Osteoblast (primary cell): ENCODE data around the gene SLC35D1. TPM values are rescaled to one million over a fixed set of nuclear protein-coding genes. Genes with fewer than 3 reads are reported as not detected.

Experiments used
- DNase-seq: peaks from one replicate; pipeline ENCODE4 v3.0.0; 2011; ENCODE audit warnings: low spot score, mixed read lengths; ENCODE audit not compliant: insufficient read length; ENCODE audit errors: missing footprints
- H2AFZ ChIP-seq: 2 replicates; pipeline ENCODE4 v1.6.0; 2011; ENCODE audit warnings: mild to moderate bottlenecking, low read length
- H3K27ac ChIP-seq: 2 replicates; pipeline ENCODE4 v1.5.1; 2011; ENCODE audit warnings: mild to moderate bottlenecking, low read depth, low read length, moderate library complexity
- H3K27me3 ChIP-seq: 2 replicates; pipeline ENCODE4 v1.6.0; 2012; ENCODE audit warnings: mild to moderate bottlenecking, control low read depth, inconsistent platforms, low read length, moderate library complexity; ENCODE audit not compliant: insufficient read depth
- H3K36me3 ChIP-seq: 2 replicates; pipeline ENCODE4 v1.5.1; 2011; ENCODE audit warnings: mild to moderate bottlenecking, low read length, control low read depth, moderate library complexity; ENCODE audit not compliant: insufficient read depth
- H3K4me1 ChIP-seq: 2 replicates; pipeline ENCODE4 v1.5.1; 2011; ENCODE audit warnings: mild to moderate bottlenecking, low read length, control low read depth, moderate library complexity; ENCODE audit not compliant: insufficient read depth
- H3K4me2 ChIP-seq: 2 replicates; pipeline ENCODE4 v1.6.0; 2011; ENCODE audit warnings: mild to moderate bottlenecking, low read length; ENCODE audit not compliant: insufficient read depth
- H3K4me3 ChIP-seq: fragments of 200-600 bp; sonication (generic); 3 replicates; pipeline ENCODE4 v1.5.1; 2012; ENCODE audit warnings: mild to moderate bottlenecking, low read length, inconsistent platforms; ENCODE audit not compliant: insufficient read depth
- H3K79me2 ChIP-seq: 2 replicates; pipeline ENCODE4 v1.6.0; 2012; ENCODE audit warnings: mild to moderate bottlenecking, low read length, control low read depth, inconsistent platforms; ENCODE audit not compliant: insufficient read depth
- H3K9me3 ChIP-seq: 2 replicates; pipeline ENCODE4 v1.5.1; 2011; ENCODE audit warnings: low read depth, low read length, control low read depth
- H4K20me1 ChIP-seq: 2 replicates; pipeline ENCODE4 v1.6.0; 2012; ENCODE audit warnings: mild to moderate bottlenecking, low read length, control low read depth; ENCODE audit not compliant: insufficient read depth
- total RNA-seq: library from RNA; depleted of rRNA; stranded (reverse); fragments of >200 nt; gene quantifications from 2 replicates; pipeline ENCODE4 v1.2.3, GENCODE V29; 2012
- TF ChIP-seq, protein P1 (sequence below): IDR thresholded peaks from 2 replicates; pipeline ENCODE4 v1.5.1; 2011; ENCODE audit warnings: mild to moderate bottlenecking, low read depth, low read length, moderate library complexity; ENCODE audit errors: extremely low read depth

Gene SLC35D1
- total RNA-seq, 1 donor = 13.8 TPM

DNA sequence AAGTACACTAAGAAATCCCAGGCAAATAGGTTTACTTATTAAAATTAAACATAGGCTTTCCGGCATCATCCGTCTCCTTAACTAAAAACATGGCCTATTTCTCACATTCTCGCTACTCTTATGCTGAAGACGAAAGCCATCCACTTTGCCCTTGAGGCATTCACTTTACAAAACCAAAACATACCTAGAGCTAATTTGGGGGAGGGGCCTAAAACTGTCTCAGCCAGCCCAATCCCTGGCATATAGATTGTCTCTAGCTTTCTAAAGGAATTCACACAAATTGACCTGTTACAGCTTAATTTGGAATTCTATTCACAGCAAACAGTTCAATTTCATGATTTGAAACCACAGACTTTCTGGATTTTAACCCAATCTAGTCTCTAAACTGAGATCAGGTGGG is 34.8 kb downstream of the SLC35D1 start:
- TF ChIP-seq, protein P1, sequence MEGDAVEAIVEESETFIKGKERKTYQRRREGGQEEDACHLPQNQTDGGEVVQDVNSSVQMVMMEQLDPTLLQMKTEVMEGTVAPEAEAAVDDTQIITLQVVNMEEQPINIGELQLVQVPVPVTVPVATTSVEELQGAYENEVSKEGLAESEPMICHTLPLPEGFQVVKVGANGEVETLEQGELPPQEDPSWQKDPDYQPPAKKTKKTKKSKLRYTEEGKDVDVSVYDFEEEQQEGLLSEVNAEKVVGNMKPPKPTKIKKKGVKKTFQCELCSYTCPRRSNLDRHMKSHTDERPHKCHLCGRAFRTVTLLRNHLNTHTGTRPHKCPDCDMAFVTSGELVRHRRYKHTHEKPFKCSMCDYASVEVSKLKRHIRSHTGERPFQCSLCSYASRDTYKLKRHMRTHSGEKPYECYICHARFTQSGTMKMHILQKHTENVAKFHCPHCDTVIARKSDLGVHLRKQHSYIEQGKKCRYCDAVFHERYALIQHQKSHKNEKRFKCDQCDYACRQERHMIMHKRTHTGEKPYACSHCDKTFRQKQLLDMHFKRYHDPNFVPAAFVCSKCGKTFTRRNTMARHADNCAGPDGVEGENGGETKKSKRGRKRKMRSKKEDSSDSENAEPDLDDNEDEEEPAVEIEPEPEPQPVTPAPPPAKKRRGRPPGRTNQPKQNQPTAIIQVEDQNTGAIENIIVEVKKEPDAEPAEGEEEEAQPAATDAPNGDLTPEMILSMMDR = no peak
- H3K36me3 ChIP-seq = peaks cover 8% of the 10 kb centered on the region
- H3K4me3 ChIP-seq = no peak overlapping the region
- no peak for DNase-seq
- peak overlapping the region; percentile 9 for H2AFZ ChIP-seq
- no peaks in the 10 kb centered on the region for H3K9me3 ChIP-seq
- H3K4me2 ChIP-seq = peak overlapping the region; percentile 43
- peak overlapping the region; percentile 56 for H3K27ac ChIP-seq
- H3K79me2 ChIP-seq = no peaks in the 10 kb centered on the region
- no peaks in the 10 kb centered on the region for H3K27me3 ChIP-seq
- H4K20me1 ChIP-seq = no peaks in the 10 kb centered on the region
- H3K4me1 ChIP-seq = peaks cover 30% of the 10 kb centered on the region

GRCh38 chr1:67018574-67018973 is 35.4 kb downstream of the SLC35D1 start:
- peaks cover 30% of the 10 kb centered on the region for H3K4me1 ChIP-seq
- H3K27me3 ChIP-seq = no peaks in the 10 kb centered on the region
- DNase-seq = no peak
- no peak overlapping the region for H3K4me2 ChIP-seq
- H3K27ac ChIP-seq = peak overlapping the region; percentile 56
- H3K36me3 ChIP-seq = peaks cover 8% of the 10 kb centered on the region
- H3K9me3 ChIP-seq = no peaks in the 10 kb centered on the region
- no peak overlapping the region for H2AFZ ChIP-seq
- no peak overlapping the region for H3K4me3 ChIP-seq
- TF ChIP-seq, protein P1 = no peak
- no peaks in the 10 kb centered on the region for H3K79me2 ChIP-seq
- no peaks in the 10 kb centered on the region for H4K20me1 ChIP-seq

GRCh38 chr1:67013573-67013972 is 40.4 kb downstream of the SLC35D1 start:
- no peak overlapping the region for H3K4me2 ChIP-seq
- H3K79me2 ChIP-seq = no peaks in the 10 kb centered on the region
- no peak overlapping the region for H3K4me3 ChIP-seq
- H3K4me1 ChIP-seq = peaks cover 2% of the 10 kb centered on the region
- DNase-seq = peak; percentile 47
- H4K20me1 ChIP-seq = no peaks in the 10 kb centered on the region
- H2AFZ ChIP-seq = no peak overlapping the region
- TF ChIP-seq, protein P1 = no peak
- no peaks in the 10 kb centered on the region for H3K27me3 ChIP-seq
- H3K27ac ChIP-seq = peak overlapping the region; percentile 7
- peaks cover 7% of the 10 kb centered on the region for H3K36me3 ChIP-seq
- H3K9me3 ChIP-seq = no peaks in the 10 kb centered on the region

- Histone ChIP-seq H3K79me2 (no peaks in the 10 kb centered on the region), H3K9me3 (no peaks in the 10 kb centered on the region), H2AFZ (no peak overlapping the region), H3K4me3 (no peak overlapping the region), H3K27me3 (no peaks in the 10 kb centered on the region), H3K36me3 (peaks cover 6% of the 10 kb centered on the region), H4K20me1 (no peaks in the 10 kb centered on the region), H3K27ac (no peak overlapping the region), H3K4me1 (no peaks in the 10 kb centered on the region), H3K4me2 (no peak overlapping the region)
- no peak for DNase-seq
- TF ChIP-seq, protein P1 = no peak
These were observed 44.2 kb downstream of the SLC35D1 start for GRCh38 chr1:67009792-67010191.
